GM21723 (cell line): ENCODE data around the gene NR1D2.

Experiments used
- ATAC-seq: cut with Tn5 transposase; IDR thresholded peaks from one replicate; pipeline ENCODE4 v1.9.1; 2021; ENCODE audit warnings: mild to moderate bottlenecking, moderate library complexity; ENCODE audit not compliant: unreplicated experiment

The NR1D2 gene

DNA sequence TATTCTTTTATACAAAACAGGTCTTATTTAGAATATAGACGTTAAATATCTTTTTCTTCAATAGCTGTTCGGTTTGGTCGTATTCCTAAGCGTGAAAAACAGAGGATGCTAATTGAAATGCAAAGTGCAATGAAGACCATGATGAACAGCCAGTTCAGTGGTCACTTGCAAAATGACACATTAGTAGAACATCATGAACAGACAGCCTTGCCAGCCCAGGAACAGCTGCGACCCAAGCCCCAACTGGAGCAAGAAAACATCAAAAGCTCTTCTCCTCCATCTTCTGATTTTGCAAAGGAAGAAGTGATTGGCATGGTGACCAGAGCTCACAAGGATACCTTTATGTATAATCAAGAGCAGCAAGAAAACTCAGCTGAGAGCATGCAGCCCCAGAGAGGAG lies 16.8 kb downstream of the NR1D2 start:
- no peak for ATAC-seq

DNA sequence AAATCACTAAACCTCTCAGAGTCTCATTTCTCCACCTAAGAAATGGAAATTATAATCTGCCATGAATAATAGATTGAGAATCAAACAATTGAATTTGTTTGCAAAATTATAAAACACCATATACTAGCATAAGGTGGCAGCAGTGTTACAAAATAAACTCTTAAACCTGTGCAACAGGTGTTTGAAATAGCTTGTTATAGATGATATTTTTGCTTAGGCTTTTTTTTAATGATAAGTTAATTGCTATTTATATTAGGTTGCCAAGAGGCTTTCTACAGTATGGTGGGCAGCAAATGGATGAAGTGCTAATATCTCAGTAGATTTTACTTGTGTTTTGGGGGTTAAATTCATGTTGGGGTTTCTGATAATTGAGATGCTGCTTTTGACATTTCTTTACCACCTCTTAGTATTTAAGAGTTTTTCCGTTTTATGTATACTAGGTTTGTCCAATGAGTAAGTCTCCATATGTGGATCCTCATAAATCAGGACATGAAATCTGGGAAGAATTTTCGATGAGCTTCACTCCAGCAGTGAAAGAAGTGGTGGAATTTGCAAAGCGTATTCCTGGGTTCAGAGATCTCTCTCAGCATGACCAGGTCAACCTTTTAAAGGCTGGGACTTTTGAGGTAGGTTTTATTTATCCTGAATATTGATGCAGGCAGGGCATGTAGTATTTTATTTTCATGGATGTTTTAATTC lies 19.6 kb downstream of the NR1D2 start:
- ATAC-seq = no peak

GRCh38 chr3:23966328-23966727 lies 21.2 kb downstream of the NR1D2 start:
- ATAC-seq = no peak

- ATAC-seq = no peak
Measured at GRCh38 chr3:23968463-23969184, 23.5 kb downstream of the NR1D2 start.

DNA sequence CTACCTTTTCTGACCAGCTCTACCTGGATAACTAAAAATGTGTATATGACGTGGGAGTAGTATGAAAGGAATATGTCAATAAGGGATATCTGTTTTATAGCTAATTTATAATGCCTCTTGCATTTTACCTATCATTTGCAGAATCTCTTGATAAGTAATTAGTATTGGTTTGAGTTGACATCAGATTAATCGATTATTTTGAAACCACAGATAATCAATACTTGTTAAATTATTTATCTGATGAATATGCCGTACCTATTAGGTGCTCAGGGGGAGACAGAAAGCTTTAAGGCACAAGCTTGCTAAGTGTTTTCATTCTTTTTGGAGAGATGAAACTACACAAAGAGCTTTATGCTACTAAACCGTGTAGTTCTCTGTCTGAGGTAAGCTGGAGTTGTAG lies 24.3 kb downstream of the NR1D2 start:
- no peak for ATAC-seq

GRCh38 chr3:23971684-23972083 lies 26.6 kb downstream of the NR1D2 start:
- no peak for ATAC-seq

DNA sequence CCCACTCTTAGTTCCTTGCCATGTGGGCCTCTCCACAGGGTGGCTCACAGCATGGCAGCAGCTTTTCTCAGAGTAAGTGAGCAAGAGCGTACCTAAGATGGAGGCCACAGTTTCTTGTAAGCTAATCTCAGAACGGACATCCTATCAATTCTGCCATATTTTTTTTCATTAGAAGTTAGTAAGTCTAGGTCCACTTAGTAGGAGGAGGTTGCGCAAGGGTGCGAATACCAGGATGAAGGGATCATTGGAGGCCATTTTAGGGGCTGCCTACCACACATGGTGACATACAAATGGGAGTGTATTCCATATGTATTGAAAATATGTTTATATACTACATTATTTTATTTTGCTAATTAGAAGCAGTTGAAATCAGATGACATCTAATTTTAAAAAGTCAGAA lies 31.5 kb downstream of the NR1D2 start:
- ATAC-seq = no peak

DNA sequence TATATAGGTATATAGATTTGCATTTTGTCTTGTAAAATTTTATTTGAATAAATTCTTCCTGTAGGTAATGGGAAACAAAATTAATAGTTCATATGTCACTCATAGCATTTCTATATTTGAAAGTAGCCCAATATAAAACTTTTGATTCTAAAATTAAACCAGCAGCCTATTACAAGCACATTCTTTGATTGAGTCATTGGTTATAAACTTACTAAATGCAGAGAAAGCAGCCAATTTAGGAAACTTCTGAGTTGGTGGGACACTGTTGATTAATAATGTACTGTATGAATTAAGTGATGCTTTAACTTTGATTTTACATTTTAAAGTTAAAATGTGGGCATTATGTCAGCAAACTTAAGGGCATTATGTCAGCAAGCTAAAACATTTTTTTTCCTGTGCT lies 34.5 kb downstream of the NR1D2 start:
- ATAC-seq = no peak

DNA sequence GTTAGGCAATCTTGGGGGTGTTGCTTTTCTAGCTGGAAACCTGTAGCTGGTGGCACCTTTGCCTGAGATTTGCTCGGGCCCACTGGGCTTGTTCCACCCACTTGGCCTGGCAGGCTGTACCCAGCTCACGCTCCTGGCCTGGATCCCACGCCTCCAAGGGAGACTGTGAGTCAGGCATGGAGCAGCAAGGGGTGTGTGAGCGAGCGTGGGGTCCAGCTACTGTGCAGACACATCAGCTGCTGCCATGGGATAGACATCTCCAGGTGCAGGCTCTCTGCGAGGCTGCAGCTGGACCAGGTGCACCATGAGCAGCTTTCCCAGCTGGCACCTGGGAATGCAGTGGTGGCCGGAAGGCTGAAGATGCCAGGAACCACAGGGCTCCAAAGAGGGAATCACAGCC lies 36.0 kb downstream of the NR1D2 start:
- no peak for ATAC-seq

DNA sequence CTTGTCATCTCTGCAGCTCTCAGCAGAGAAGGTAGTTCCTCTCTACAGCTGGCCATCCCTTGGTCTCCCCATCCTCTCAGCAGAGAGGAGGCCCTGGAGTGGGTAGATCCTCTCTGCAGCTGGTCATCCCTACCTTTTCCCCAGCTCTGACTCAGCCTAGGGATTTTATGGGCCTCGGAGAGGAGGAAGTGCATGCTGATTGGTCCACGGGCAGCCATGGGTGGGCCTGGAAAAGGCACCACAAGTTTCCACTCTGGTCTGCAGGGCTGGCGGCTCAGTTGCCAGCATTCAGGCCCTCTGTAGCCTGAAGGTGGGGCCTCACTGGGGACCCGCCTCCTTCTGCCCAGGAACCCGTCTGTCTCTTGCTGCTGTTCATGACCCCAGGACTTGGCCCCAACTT lies 36.9 kb downstream of the NR1D2 start:
- ATAC-seq = no peak

DNA sequence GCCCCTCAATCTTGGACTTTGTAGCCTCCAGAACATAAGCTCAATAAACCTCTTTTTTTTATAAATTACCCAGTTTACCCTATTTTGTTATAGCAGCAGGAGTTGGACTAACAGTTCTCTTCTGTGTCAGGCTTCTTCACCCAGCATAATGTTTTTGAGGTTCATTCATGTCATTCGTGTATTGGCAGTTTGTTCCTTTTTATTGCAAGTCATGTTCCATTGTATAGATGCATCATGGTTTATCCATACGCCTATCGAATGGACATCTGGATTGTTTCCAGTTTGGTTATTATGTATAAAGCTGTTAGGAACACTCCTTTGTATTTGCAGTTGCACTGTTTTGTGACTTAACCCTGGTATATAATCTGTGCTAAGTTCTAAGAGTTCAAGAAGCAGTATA lies 39.8 kb downstream of the NR1D2 start:
- ATAC-seq = no peak

- no peak for ATAC-seq
Measured at GRCh38 chr3:23985747-23986544, 40.9 kb downstream of the NR1D2 start.

GRCh38 chr3:23987356-23987755 lies 42.3 kb downstream of the NR1D2 start:
- no peak for ATAC-seq

GRCh38 chr3:23991306-23991682 lies 46.2 kb downstream of the NR1D2 start:
- ATAC-seq = no peak

GRCh38 chr3:23991683-23992628 lies 46.9 kb downstream of the NR1D2 start:
- no peak for ATAC-seq

GRCh38 chr3:23993556-23994243 lies 48.6 kb downstream of the NR1D2 start:
- no peak for ATAC-seq

DNA sequence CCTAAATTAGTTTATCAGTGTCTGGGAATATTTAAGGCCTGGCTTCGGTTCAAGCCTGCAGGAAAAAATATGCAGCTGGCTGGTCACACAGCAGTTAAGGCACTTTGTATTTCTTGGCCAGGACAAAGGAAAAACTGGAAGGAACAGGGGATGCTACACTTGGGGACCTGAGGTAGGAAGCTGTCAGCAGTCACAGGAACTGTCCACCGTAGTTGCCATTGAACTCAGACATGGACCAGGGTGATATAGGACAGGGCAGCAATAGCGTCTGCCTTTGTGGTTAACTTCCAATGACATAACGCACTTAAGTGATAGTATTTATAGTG lies 49.1 kb downstream of the NR1D2 start:
- no peak for ATAC-seq

DNA sequence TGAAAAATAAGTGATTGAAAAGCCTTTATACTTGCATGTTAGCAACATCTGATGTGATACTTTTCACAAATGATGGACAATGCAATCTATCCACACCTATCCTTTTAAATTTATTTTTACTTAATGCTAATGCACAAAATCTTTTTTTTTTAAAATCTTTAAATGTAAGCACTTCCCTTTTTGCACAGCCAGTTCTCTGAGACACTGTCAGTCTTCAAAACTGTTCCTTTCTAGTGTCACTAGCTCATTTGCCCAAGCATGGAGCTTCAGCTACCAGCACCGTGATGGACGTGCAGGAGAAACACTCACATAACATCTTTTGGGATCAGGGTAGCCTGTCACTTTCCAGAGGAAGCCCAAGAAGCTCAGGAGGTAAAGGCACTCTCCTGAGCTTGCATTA lies 50.1 kb downstream of the NR1D2 start:
- ATAC-seq = no peak

GRCh38 chr3:23996095-23996524 lies 51.0 kb downstream of the NR1D2 start:
- ATAC-seq = no peak

DNA sequence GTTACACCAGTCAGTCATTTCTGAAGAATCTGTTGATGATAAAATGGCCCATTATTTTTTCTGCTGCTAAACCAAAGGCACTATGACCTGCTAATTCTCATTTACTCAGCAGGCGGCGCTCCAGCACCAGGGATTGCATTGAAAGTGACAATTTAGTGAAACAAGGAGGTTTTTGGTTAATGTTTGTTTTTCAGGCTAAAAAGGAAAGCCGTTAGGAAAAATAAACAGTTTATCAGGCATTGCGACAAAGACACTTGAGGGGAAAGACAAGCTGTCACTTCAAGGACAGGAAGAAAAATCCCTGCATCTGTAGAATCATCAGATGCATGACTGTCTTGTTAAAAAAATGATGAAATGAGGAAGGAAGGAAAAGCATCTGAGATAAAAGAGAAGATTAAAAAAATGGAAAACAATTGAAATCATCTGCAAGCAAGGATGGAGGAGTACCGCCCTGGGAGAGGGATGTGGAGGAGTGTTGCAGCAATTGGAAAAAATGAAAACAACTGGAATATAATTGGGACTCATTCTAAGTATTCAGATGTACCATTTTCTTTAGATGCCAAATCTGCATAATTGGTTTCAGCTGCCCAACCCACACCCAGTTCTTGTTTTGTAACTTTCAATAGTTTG lies 54.0 kb downstream of the NR1D2 start:
- ATAC-seq = peak; percentile 69
